PC-9 (cell line): ENCODE data around the gene ALPK3. TPM values are rescaled to one million over a fixed set of nuclear protein-coding genes. Genes with fewer than 3 reads are reported as not detected.

Experiments
- BruUV-seq: library from RNA; stranded (reverse); fragments of 400-500 nt; replicated peaks from 2 replicates; lab custom pipeline; 2021; lab: Mats Ljungman, UMichigan
- CTCF ChIA-PET: fragments of 300-600 bp; sonication (Branson Sonifier 250); formaldehyde crosslinking; loops from one replicate; lab custom pipeline; 2022; ENCODE audit warnings: antibody characterized with exemption; lab: Charles Lee
- POLR2A ChIA-PET: fragments of 300-600 bp; sonication (Branson Sonifier 250); formaldehyde crosslinking; loops from one replicate; lab custom pipeline; 2022; ENCODE audit warnings: antibody characterized with exemption; ENCODE audit not compliant: unreplicated experiment; lab: Charles Lee
- DNase-seq, 2 experiments: peaks; one replicate each; pipeline versions ENCODE4 v3.0.0 to v3.0.0-alpha.2; 2015 to 2022; ENCODE audit warnings: mixed read lengths in 1 of 2
- H2AFZ ChIP-seq: fragments of 200-600 bp; sonication (generic); 2 replicates; pipeline ENCODE4 v1.8.1; 2017; ENCODE audit warnings: antibody characterized with exemption
- H3F3A ChIP-seq: fragments of 200-600 bp; sonication (generic); 2 replicates; pipeline ENCODE4 v1.8.1; 2017; ENCODE audit warnings: antibody characterized with exemption, mild to moderate bottlenecking, low read depth; ENCODE audit not compliant: insufficient read depth
- H3K27ac ChIP-seq: fragments of 200-600 bp; sonication (generic); 2 replicates; pipeline ENCODE4 v1.6.1; 2016; ENCODE audit warnings: mixed run types
- H3K27me3 ChIP-seq: fragments of 200-600 bp; sonication (generic); 2 replicates; pipeline ENCODE4 v1.6.1; 2016; ENCODE audit warnings: low read depth, mixed run types; ENCODE audit not compliant: insufficient read depth
- H3K36me3 ChIP-seq: fragments of 200-600 bp; sonication (generic); 2 replicates; pipeline ENCODE4 v1.6.1; 2016; ENCODE audit warnings: low read depth, mixed run types
- H3K4me1 ChIP-seq: fragments of 200-600 bp; sonication (generic); replicated peaks from 2 replicates; pipeline ENCODE4 v1.6.1; 2016; ENCODE audit warnings: mixed run types; ENCODE audit not compliant: insufficient read depth
- H3K4me2 ChIP-seq: fragments of 200-600 bp; sonication (generic); 2 replicates; pipeline ENCODE4 v1.6.1; 2017; ENCODE audit warnings: mixed run types
- H3K4me3 ChIP-seq: fragments of 200-600 bp; sonication (generic); 2 replicates; pipeline ENCODE4 v1.6.1; 2016; ENCODE audit warnings: mixed run types
- H3K79me2 ChIP-seq: fragments of 200-600 bp; sonication (generic); 2 replicates; pipeline ENCODE4 v1.6.1; 2017; ENCODE audit warnings: low read depth, mixed run types
- H3K9me2 ChIP-seq: fragments of 200-600 bp; sonication (generic); 2 replicates; pipeline ENCODE4 v1.8.1; 2017; ENCODE audit warnings: mild to moderate bottlenecking; ENCODE audit not compliant: insufficient read depth
- H3K9me3 ChIP-seq: fragments of 200-600 bp; sonication (generic); 2 replicates; pipeline ENCODE4 v1.8.1; 2016; ENCODE audit warnings: low read depth; ENCODE audit not compliant: insufficient read depth
- H4K20me1 ChIP-seq: fragments of 200-600 bp; sonication (generic); 2 replicates; pipeline ENCODE4 v1.8.1; 2017; ENCODE audit not compliant: insufficient read depth
- EZH2 ChIP-seq: fragments of 200-600 bp; sonication (generic); IDR thresholded peaks from 2 replicates; pipeline ENCODE4 v1.8.0; 2017; ENCODE audit warnings: antibody characterized with exemption, low read depth
- intact Hi-C: fragments of 100-400 bp; cut with micrococcal nuclease; formaldehyde crosslinking; loops from one replicate; pipeline ENCODE4 v1.10.0; 2022; ENCODE audit not compliant: unreplicated experiment
- total RNA-seq: library from RNA; stranded (reverse); gene quantifications from 2 replicates; pipeline ENCODE4 v1.2.3, GENCODE V29; 2021
- TF ChIP-seq, protein P1 (sequence below): fragments of 200-600 bp; sonication (generic); conservative IDR thresholded peaks from 2 replicates; pipeline ENCODE4 v1.6.1; 2017; ENCODE audit warnings: mixed run types, antibody characterized with exemption, mild to moderate bottlenecking, moderate library complexity

ALPK3 gene
- total RNA-seq, 1 experiment from 2014 or later = 8.1 TPM

DNA sequence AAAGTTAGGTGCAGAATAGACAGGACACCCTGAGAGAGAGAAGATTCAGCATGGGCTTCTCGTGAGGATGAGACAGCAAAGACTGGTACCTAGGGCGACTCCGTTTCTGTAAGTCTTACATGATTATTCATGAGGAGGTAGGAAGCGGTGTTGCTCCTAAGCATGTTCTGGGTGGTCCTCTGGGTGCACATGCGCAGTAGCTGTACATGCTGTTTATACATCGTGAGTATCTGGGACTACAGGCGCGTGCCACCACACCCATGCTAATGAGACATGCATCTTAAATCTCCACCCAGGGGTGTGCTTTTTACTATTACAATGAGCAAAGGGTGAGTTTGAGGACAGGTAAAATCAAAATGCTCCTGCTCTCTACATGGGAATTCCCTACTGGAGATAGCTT, 12.3 kb downstream of the ALPK3 start:
- H3K9me3 ChIP-seq = no peaks in the 10 kb centered on the region
- no peaks in the 10 kb centered on the region for H3K79me2 ChIP-seq
- 0 out of 2 replicates have a peak, but pooled peaks cover 19% of the 10 kb centered on the region for H3F3A ChIP-seq
- no TSS peak for BruUV-seq
- H3K27ac ChIP-seq = no peak overlapping the region
- CTCF ChIA-PET = no interaction called here
- H3K9me2 ChIP-seq = no peaks in the 10 kb centered on the region
- H2AFZ ChIP-seq = no peak overlapping the region
- no peaks in the 10 kb centered on the region for H4K20me1 ChIP-seq
- no peak overlapping the region for H3K4me2 ChIP-seq
- no peaks in the 10 kb centered on the region for H3K27me3 ChIP-seq
- no peaks in the 10 kb centered on the region for H3K36me3 ChIP-seq
- DNase-seq = no peak
- H3K4me3 ChIP-seq = no peak overlapping the region
- H3K4me1 ChIP-seq = peaks cover 37% of the 10 kb centered on the region
- POLR2A ChIA-PET = no interaction called here
- TF ChIP-seq, protein P1, sequence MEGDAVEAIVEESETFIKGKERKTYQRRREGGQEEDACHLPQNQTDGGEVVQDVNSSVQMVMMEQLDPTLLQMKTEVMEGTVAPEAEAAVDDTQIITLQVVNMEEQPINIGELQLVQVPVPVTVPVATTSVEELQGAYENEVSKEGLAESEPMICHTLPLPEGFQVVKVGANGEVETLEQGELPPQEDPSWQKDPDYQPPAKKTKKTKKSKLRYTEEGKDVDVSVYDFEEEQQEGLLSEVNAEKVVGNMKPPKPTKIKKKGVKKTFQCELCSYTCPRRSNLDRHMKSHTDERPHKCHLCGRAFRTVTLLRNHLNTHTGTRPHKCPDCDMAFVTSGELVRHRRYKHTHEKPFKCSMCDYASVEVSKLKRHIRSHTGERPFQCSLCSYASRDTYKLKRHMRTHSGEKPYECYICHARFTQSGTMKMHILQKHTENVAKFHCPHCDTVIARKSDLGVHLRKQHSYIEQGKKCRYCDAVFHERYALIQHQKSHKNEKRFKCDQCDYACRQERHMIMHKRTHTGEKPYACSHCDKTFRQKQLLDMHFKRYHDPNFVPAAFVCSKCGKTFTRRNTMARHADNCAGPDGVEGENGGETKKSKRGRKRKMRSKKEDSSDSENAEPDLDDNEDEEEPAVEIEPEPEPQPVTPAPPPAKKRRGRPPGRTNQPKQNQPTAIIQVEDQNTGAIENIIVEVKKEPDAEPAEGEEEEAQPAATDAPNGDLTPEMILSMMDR = no peak
- no peak for TF ChIP-seq EZH2
- intact Hi-C loops = loop anchor here (5.0 kb wide), 1 partner anchor 213 kb away; no protein-coding TSS in a partner anchor

DNA sequence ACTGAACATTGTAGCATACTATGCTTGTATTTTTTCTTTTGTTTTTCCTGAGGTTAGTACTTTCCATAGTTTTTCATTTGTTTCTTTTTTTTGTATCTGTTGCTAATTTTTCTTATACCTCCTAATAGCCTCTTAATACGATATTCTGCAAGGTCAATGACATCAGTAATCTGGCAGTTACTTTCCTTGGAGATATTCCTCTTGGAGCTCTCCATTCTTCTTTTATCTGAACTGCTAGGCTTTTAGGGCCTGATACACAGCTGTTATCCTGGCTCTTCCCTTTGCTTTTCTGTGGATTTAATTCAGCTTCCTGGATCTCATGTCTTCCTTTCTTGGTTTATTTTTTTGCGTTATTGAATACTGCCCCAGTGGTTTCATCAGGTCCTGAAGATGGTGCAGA, 12.9 kb downstream of the ALPK3 start:
- H3K4me3 ChIP-seq = no peak overlapping the region
- H3K27ac ChIP-seq = no peak overlapping the region
- no peak overlapping the region for H3K4me2 ChIP-seq
- TF ChIP-seq, protein P1 = no peak
- no peak for TF ChIP-seq EZH2
- CTCF ChIA-PET = no interaction called here
- no peaks in the 10 kb centered on the region for H3K36me3 ChIP-seq
- no peaks in the 10 kb centered on the region for H3K9me3 ChIP-seq
- POLR2A ChIA-PET = no interaction called here
- intact Hi-C loops = no loop called here
- 0 out of 2 replicates have a peak, but pooled peaks cover 19% of the 10 kb centered on the region for H3F3A ChIP-seq
- H2AFZ ChIP-seq = no peak overlapping the region
- no peaks in the 10 kb centered on the region for H3K9me2 ChIP-seq
- no peaks in the 10 kb centered on the region for H4K20me1 ChIP-seq
- peaks cover 40% of the 10 kb centered on the region for H3K4me1 ChIP-seq
- H3K79me2 ChIP-seq = no peaks in the 10 kb centered on the region
- no TSS peak for BruUV-seq
- no peaks in the 10 kb centered on the region for H3K27me3 ChIP-seq
- DNase-seq = no peak

DNA sequence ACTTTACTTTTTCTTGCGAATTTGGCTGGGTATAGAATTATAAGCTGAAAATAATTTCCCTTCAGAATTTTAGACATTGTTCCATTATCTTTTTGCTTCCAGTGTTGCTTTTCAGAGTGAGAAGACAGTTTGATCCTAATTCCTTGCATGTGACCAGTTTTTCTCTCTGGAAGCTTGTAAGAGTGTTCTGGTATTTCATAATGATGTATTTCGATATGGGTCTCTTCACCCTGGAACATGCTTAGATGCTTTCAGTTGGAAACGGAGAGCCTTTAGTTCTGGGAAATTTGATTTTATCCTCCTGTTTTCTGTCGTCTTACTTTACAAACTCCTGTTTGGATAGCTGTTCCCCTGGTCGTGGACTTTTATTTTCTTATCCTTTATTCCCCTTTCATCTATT, 13.9 kb downstream of the ALPK3 start:
- CTCF ChIA-PET = no interaction called here
- DNase-seq = no peak
- H4K20me1 ChIP-seq = no peaks in the 10 kb centered on the region
- no peak for TF ChIP-seq EZH2
- TF ChIP-seq, protein P1 = no peak
- H3K4me3 ChIP-seq = no peak overlapping the region
- H3K27ac ChIP-seq = no peak overlapping the region
- intact Hi-C loops = no loop called here
- no peaks in the 10 kb centered on the region for H3K36me3 ChIP-seq
- no TSS peak for BruUV-seq
- no peaks in the 10 kb centered on the region for H3K79me2 ChIP-seq
- H3K4me2 ChIP-seq = no peak overlapping the region
- no peak overlapping the region for H2AFZ ChIP-seq
- POLR2A ChIA-PET = no interaction called here
- H3K9me2 ChIP-seq = no peaks in the 10 kb centered on the region
- no peaks in the 10 kb centered on the region for H3K9me3 ChIP-seq
- 0 out of 2 replicates have a peak, but pooled peaks cover 16% of the 10 kb centered on the region for H3F3A ChIP-seq
- peaks cover 41% of the 10 kb centered on the region for H3K4me1 ChIP-seq
- H3K27me3 ChIP-seq = no peaks in the 10 kb centered on the region
